SK-N-SH (cell line): Measurements from ENCODE around the gene PRDX4. TPM values are rescaled to one million over a fixed set of nuclear protein-coding genes. Genes with fewer than 3 reads are reported as not detected.

Source experiments
- CTCF ChIA-PET: fragments of 300-600, 350-600 bp; formaldehyde crosslinking; extraction: SDS; loops from one replicate; lab custom pipeline; 2021; lab: Yijun Ruan, JAX
- POLR2A ChIA-PET: fragments of 350-600 bp; sonication (Branson Sonifier 250); formaldehyde crosslinking; extraction: SDS; loops from one replicate; lab custom pipeline; 2020; ENCODE audit warnings: antibody characterized with exemption, inconsistent platforms; lab: Yijun Ruan, JAX
- DNase-seq: peaks from one replicate; pipeline ENCODE4 v3.0.0; 2012
- H2AFZ ChIP-seq: fragments of 200-600 bp; sonication (generic); 2 replicates; pipeline ENCODE4 v1.8.1; 2016; ENCODE audit warnings: antibody characterized with exemption, mild to moderate bottlenecking, low read depth
- H3F3A ChIP-seq: fragments of 200-600 bp; sonication (generic); replicated peaks from 2 replicates; pipeline ENCODE3; 2016; ENCODE audit warnings: antibody characterized with exemption, mild to moderate bottlenecking; ENCODE audit not compliant: insufficient read depth
- H3K27ac ChIP-seq, 2 experiments: fragments of 200-500 bp in 1 of 2; fragments of 200-600 bp in 1 of 2; sonication (Bioruptor generic) in 1 of 2; sonication (generic), shearing (Covaris generic) in 1 of 2; 2 replicates each; pipeline versions ENCODE4 v1.5.1 to v1.6.1; 2014 to 2016; ENCODE audit warnings: low read depth in 2 of 2, inconsistent platforms in 1 of 2, low read length in 1 of 2, mild to moderate bottlenecking in 1 of 2, mixed read lengths in 1 of 2
- H3K27me3 ChIP-seq: fragments of 200-600 bp; sonication (generic), shearing (Covaris generic); 2 replicates; pipeline ENCODE4 v1.6.1; 2016; ENCODE audit warnings: mixed run types; ENCODE audit not compliant: insufficient read depth
- H3K36me3 ChIP-seq, 2 experiments: fragments of 200-500 bp in 1 of 2; fragments of 200-600 bp in 1 of 2; sonication (Bioruptor generic) in 1 of 2; sonication (generic) in 1 of 2; replicated peaks in 1 of 2; 2 replicates each; pipeline versions ENCODE3 to v1.5.1; 2014 to 2016; ENCODE audit warnings: low read length in 1 of 2, mild to moderate bottlenecking in 1 of 2; ENCODE audit not compliant: insufficient read depth in 2 of 2, control insufficient read depth in 1 of 2
- H3K4me1 ChIP-seq, 2 experiments: fragments of 200-500 bp in 1 of 2; fragments of 200-600 bp in 1 of 2; sonication (Bioruptor generic) in 1 of 2; sonication (generic), shearing (Covaris generic) in 1 of 2; 2 replicates each; pipeline versions ENCODE4 v1.5.1 to v1.6.1; 2014 to 2016; ENCODE audit warnings: low read depth in 1 of 2, low read length in 1 of 2, mixed run types in 1 of 2; ENCODE audit not compliant: insufficient read depth in 2 of 2, control insufficient read depth in 1 of 2
- H3K4me2 ChIP-seq: fragments of 200-600 bp; sonication (generic), shearing (Covaris generic); 2 replicates; pipeline ENCODE4 v1.6.1; 2017; ENCODE audit warnings: mixed run types
- H3K4me3 ChIP-seq, 2 experiments: fragments of 200-500 bp in 1 of 2; fragments of 200-600 bp in 1 of 2; sonication (Bioruptor generic) in 1 of 2; sonication (generic), shearing (Covaris generic) in 1 of 2; 2 replicates each; pipeline versions ENCODE4 v1.5.1 to v1.8.1; 2014 to 2016; ENCODE audit warnings: low read depth in 2 of 2, inconsistent platforms in 1 of 2, low read length in 1 of 2, mild to moderate bottlenecking in 1 of 2, mixed read lengths in 1 of 2, moderate library complexity in 1 of 2
- H3K79me2 ChIP-seq: fragments of 200-600 bp; sonication (generic); 2 replicates; pipeline ENCODE4 v1.8.1; 2017; ENCODE audit warnings: mild to moderate bottlenecking; ENCODE audit not compliant: insufficient read depth
- H3K9ac ChIP-seq: fragments of 200-600 bp; sonication (generic); 2 replicates; pipeline ENCODE4 v1.6.1; 2017; ENCODE audit warnings: mixed run types
- H3K9me2 ChIP-seq: fragments of 200-600 bp; sonication (generic); 2 replicates; pipeline ENCODE4 v1.6.1; 2017; ENCODE audit warnings: mixed run types
- H3K9me3 ChIP-seq: fragments of 200-600 bp; sonication (generic); 2 replicates; pipeline ENCODE4 v1.6.1; 2017; ENCODE audit warnings: mixed run types, mild to moderate bottlenecking, moderate library complexity
- H4K20me1 ChIP-seq: fragments of 200-600 bp; sonication (generic); 2 replicates; pipeline ENCODE4 v1.6.1; 2017; ENCODE audit warnings: mild to moderate bottlenecking, mixed run types; ENCODE audit not compliant: insufficient read depth
- ELF1 ChIP-seq: IDR thresholded peaks from 2 replicates; pipeline ENCODE4 v1.4.0; 2012
- EP300 ChIP-seq, 2 experiments: IDR thresholded peaks; 2 replicates each; pipeline versions ENCODE4 v1.4.0 to v1.6.1; 2012; ENCODE audit warnings: borderline replicate concordance in 1 of 2, low read depth in 1 of 2, low read length in 1 of 2
- EZH2phosphoT487 ChIP-seq: fragments of 200-600 bp; sonication (generic); IDR thresholded peaks from 2 replicates; pipeline ENCODE4 v1.6.1; 2017; ENCODE audit warnings: low read depth, mixed run types, mild to moderate bottlenecking, antibody characterized with exemption, moderate library complexity, borderline replicate concordance
- FOXM1 ChIP-seq: IDR thresholded peaks from 2 replicates; pipeline ENCODE4 v1.4.0; 2012; ENCODE audit warnings: low read depth, mild to moderate bottlenecking
- GABPA ChIP-seq: IDR thresholded peaks from 2 replicates; pipeline ENCODE4 v1.4.0; 2012; ENCODE audit warnings: low read depth, mild to moderate bottlenecking
- IRF3 ChIP-seq: fragments of 150-350 bp; IDR thresholded peaks from 2 replicates; pipeline ENCODE4 v1.6.1; 2016; ENCODE audit warnings: mild to moderate bottlenecking, low read depth, low read length
- JUND ChIP-seq: IDR thresholded peaks from 2 replicates; pipeline ENCODE4 v1.4.0; 2012
- NFIC ChIP-seq: IDR thresholded peaks from 2 replicates; pipeline ENCODE4 v1.4.0; 2012; ENCODE audit warnings: borderline replicate concordance
- PBX3 ChIP-seq: IDR thresholded peaks from 2 replicates; pipeline ENCODE4; 2012
- POLR2AphosphoS5 ChIP-seq: IDR thresholded peaks from 2 replicates; pipeline ENCODE4 v1.6.1; 2012; ENCODE audit warnings: low read depth, low read length
- REST ChIP-seq: IDR thresholded peaks from 2 replicates; pipeline ENCODE4 v1.6.1; 2012; ENCODE audit warnings: mild to moderate bottlenecking, low read depth, low read length, moderate library complexity
- RFX5 ChIP-seq: IDR thresholded peaks from 2 replicates; pipeline ENCODE4 v1.6.1; 2012; ENCODE audit warnings: mild to moderate bottlenecking, improper control_type of control experiment, low read length
- SIN3A ChIP-seq: IDR thresholded peaks from 2 replicates; pipeline ENCODE4 v1.6.1; 2012; ENCODE audit warnings: low read depth, mild to moderate bottlenecking, low read length, moderate library complexity, borderline replicate concordance
- SMC3 ChIP-seq: IDR thresholded peaks from 2 replicates; pipeline ENCODE4 v1.6.1; 2012; ENCODE audit warnings: low read depth, low read length, improper control_type of control experiment
- TAF1 ChIP-seq: IDR thresholded peaks from 2 replicates; pipeline ENCODE4 v1.6.1; 2012; ENCODE audit warnings: low read depth, mild to moderate bottlenecking, low read length, moderate library complexity, borderline replicate concordance
- TCF12 ChIP-seq: IDR thresholded peaks from 2 replicates; pipeline ENCODE4 v1.4.0; 2012
- YY1 ChIP-seq: IDR thresholded peaks from 2 replicates; pipeline ENCODE4 v1.4.0; 2012; ENCODE audit warnings: low read depth, mild to moderate bottlenecking
- WGBS: methylation state at CpG from one replicate; pipeline ENCODE4 v1.1.6; 2017; ENCODE audit warnings: low lambda C conversion rate; 5-methylcytosine and 5-hydroxymethylcytosine counted together
- polyA plus RNA-seq, 3 experiments: library from polyadenylated mRNA; depleted of rRNA; stranded (reverse); fragments of >200 nt; gene quantifications; 2 replicates each; pipeline ENCODE4 v1.2.3, GENCODE V29; 2012

The PRDX4 gene
- polyA plus RNA-seq, 1 of the 3 experiments (the other 2 are of a cell fraction): 140 TPM

GRCh38 chrX:23637187-23637586 lies 30.1 kb upstream of the PRDX4 start:
- Histone ChIP-seq H3K4me1 (no peaks in the 10 kb centered on the region), H3K9me3 (no peaks in the 10 kb centered on the region), H3K27me3 (peaks cover 5% of the 10 kb centered on the region; the same call in 1 of the 2 replicates), H3K27ac (no peak overlapping the region), H3K9me2 (no peaks in the 10 kb centered on the region), H2AFZ (no peak overlapping the region), H3K9ac (no peak overlapping the region), H4K20me1 (no peaks in the 10 kb centered on the region), H3K79me2 (no peaks in the 10 kb centered on the region), H3K4me3 (no peak overlapping the region), H3F3A (no peaks in the 10 kb centered on the region), H3K36me3 (no peaks in the 10 kb centered on the region), H3K4me2 (no peak overlapping the region)
- no CpG with 5 or more reads among the region's 4 CpGs for WGBS
- DNase-seq: no peak
- no peak for TF ChIP-seq TAF1
- no peak for TF ChIP-seq ELF1
- no peak for TF ChIP-seq PBX3
- no peak for TF ChIP-seq SIN3A
- TF ChIP-seq FOXM1: no peak
- TF ChIP-seq POLR2AphosphoS5: no peak
- no peak for TF ChIP-seq IRF3
- no peak for TF ChIP-seq GABPA
- no peak for TF ChIP-seq JUND
- no peak for TF ChIP-seq EZH2phosphoT487
- no peak for TF ChIP-seq TCF12
- TF ChIP-seq NFIC: no peak
- TF ChIP-seq SMC3: no peak
- no peak for TF ChIP-seq YY1
- TF ChIP-seq RFX5: no peak
- TF ChIP-seq EP300 (IDR thresholded peaks at IDR 0.05; ENCODE audit: borderline replicate concordance in 1 of 2, low read depth in 1 of 2, low read length in 1 of 2): no peak
- no peak for TF ChIP-seq REST
- POLR2A ChIA-PET: no interaction called here
- CTCF ChIA-PET: no interaction called here
